ENCODE results near the gene CD70. TPM values are rescaled to one million over a fixed set of nuclear protein-coding genes. Genes with fewer than 3 reads are reported as not detected.

CD70 gene
- total RNA-seq, 1 experiment from 2014 or later = 1.2 TPM

DNA sequence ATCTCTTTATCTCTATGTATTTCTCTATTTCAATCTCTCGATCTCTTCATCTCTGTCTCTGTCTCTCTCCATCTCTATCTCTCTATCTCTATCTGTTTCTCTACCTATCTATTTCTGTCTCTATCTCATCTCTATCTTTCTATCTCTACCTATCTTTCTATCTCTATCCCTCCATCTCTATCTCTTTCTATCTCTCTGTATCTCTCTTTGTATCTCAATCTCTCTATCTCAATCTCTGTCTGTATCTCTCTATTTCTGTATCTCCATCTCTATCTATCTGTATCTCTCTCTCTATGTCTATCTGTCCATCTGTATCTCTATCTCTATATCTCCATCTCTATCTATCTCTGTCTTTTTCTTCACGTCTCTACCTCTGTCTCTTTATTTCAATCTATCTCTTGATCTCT, 34.9 kb downstream of the CD70 start:
- no peaks in the 10 kb centered on the region for H3K36me3 Mint-ChIP-seq (ENCODE audit: insufficient read depth in 1 of 3, low read depth in 3 of 3)

More for the DNA sequence above, 34.9 kb downstream of the CD70 start:
- H3K9ac ChIP-seq (ENCODE audit: extremely low read depth, insufficient read length, low read length) = no peak overlapping the region
- H3K4me1 Mint-ChIP-seq = peaks cover 9% of the 10 kb centered on the region in 2 experiments
- WGBS (ENCODE audit: extremely low coverage, insufficient read length, low lambda C conversion rate) = 100% methylated on average over 2 of the region's 2 CpGs
- H3K14ac ChIP-seq (ENCODE audit: insufficient read depth, low read length) = no peak overlapping the region
- no peak overlapping the region for H2BK120ac ChIP-seq (ENCODE audit: low read depth, low read length, poor library complexity, severe bottlenecking)
- no peak overlapping the region for H2BK5ac ChIP-seq (ENCODE audit: insufficient read length, low read length)
- no peak overlapping the region for H3K18ac ChIP-seq (ENCODE audit: insufficient read length, low read depth, low read length)
- H3K27me3 Mint-ChIP-seq (ENCODE audit: low read depth) = no peaks in the 10 kb centered on the region
- H3K79me1 ChIP-seq (ENCODE audit: insufficient read depth, low read depth, low read length, poor library complexity, severe bottlenecking) = no peaks in the 10 kb centered on the region
- no peak overlapping the region for H2AFZ ChIP-seq (ENCODE audit: low read length)
- no peak overlapping the region for H3K27ac Mint-ChIP-seq
- H3K4me2 ChIP-seq (ENCODE audit: insufficient read depth, insufficient read length, low read length) = no peak overlapping the region
- H3K23ac ChIP-seq (ENCODE audit: insufficient read length, low read depth, low read length) = no peak overlapping the region
- H3K27me3 ChIP-seq (ENCODE audit: insufficient read depth, low read length) = no peaks in the 10 kb centered on the region
- H3K4ac ChIP-seq (ENCODE audit: low read depth, low read length) = no peak overlapping the region
- no peak overlapping the region for H4K5ac ChIP-seq (ENCODE audit: insufficient read length, low read depth, low read length)
- no peak overlapping the region for H2BK20ac ChIP-seq (ENCODE audit: low read depth, low read length, poor library complexity, severe bottlenecking)
- no peaks in the 10 kb centered on the region for H3K79me2 ChIP-seq (ENCODE audit: insufficient read depth, low read length)
- H3K9me3 ChIP-seq (ENCODE audit: control insufficient read depth, low read depth, low read length) = no peaks in the 10 kb centered on the region
- H3K4me3 Mint-ChIP-seq = no peak overlapping the region
- H4K8ac ChIP-seq (replicated peaks; ENCODE audit: insufficient read length, low read depth, low read length) = no peak overlapping the region
- no peak overlapping the region for H3K27ac ChIP-seq (ENCODE audit: insufficient read length, low read depth, low read length)
- no peak for DNase-seq
- TF ChIP-seq, protein P1, sequence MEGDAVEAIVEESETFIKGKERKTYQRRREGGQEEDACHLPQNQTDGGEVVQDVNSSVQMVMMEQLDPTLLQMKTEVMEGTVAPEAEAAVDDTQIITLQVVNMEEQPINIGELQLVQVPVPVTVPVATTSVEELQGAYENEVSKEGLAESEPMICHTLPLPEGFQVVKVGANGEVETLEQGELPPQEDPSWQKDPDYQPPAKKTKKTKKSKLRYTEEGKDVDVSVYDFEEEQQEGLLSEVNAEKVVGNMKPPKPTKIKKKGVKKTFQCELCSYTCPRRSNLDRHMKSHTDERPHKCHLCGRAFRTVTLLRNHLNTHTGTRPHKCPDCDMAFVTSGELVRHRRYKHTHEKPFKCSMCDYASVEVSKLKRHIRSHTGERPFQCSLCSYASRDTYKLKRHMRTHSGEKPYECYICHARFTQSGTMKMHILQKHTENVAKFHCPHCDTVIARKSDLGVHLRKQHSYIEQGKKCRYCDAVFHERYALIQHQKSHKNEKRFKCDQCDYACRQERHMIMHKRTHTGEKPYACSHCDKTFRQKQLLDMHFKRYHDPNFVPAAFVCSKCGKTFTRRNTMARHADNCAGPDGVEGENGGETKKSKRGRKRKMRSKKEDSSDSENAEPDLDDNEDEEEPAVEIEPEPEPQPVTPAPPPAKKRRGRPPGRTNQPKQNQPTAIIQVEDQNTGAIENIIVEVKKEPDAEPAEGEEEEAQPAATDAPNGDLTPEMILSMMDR (conservative IDR thresholded peaks at IDR 0.05) = no peak
- H4K20me1 ChIP-seq (ENCODE audit: control insufficient read depth, insufficient read depth, insufficient read length) = no peaks in the 10 kb centered on the region
- peaks cover 0 to 14% of the 10 kb centered on the region in 2 experiments; a peak in 1 of 5 replicates for H3K9me3 Mint-ChIP-seq
- H3T11ph ChIP-seq (ENCODE audit: low read length) = no peak overlapping the region
- H2BK12ac ChIP-seq (ENCODE audit: insufficient read length, low read depth, low read length) = no peak overlapping the region
- H2BK15ac ChIP-seq (ENCODE audit: low read depth, low read length) = no peak overlapping the region
- H3K4me1 ChIP-seq (ENCODE audit: insufficient read depth, low read length) = no peaks in the 10 kb centered on the region
- no peak overlapping the region for H2AK5ac ChIP-seq (ENCODE audit: insufficient read length, low read length)
- H4K91ac ChIP-seq (ENCODE audit: insufficient read length, low read depth, low read length) = no peak overlapping the region
- H3K23me2 ChIP-seq (ENCODE audit: insufficient read length, low read depth, low read length, poor library complexity, severe bottlenecking) = no peaks in the 10 kb centered on the region
- no peak overlapping the region for H3K56ac ChIP-seq (ENCODE audit: insufficient read length, low read depth, low read length)
